Mesodermal cell (in vitro differentiated cells): ENCODE data around the gene CLDN14.

ENCODE experiments used
- H3K27ac ChIP-seq: 2 replicates; pipeline ENCODE4 v1.7.0; 2013; ENCODE audit warnings: mild to moderate bottlenecking, low read depth, low read length, moderate library complexity; ENCODE audit not compliant: severe bottlenecking
- H3K36me3 ChIP-seq: 2 replicates; pipeline ENCODE4 v1.7.1; 2013; ENCODE audit warnings: mild to moderate bottlenecking, low read length, moderate library complexity; ENCODE audit not compliant: control insufficient read depth, insufficient read depth
- H3K4me1 ChIP-seq: one replicate; pipeline ENCODE4 v1.7.1; 2013; ENCODE audit warnings: mild to moderate bottlenecking, low read length; ENCODE audit not compliant: insufficient read depth, control insufficient read depth, poor library complexity, severe bottlenecking
- H3K4me3 ChIP-seq: 2 replicates; pipeline ENCODE4 v1.7.0; 2013; ENCODE audit warnings: low read length, control low read depth, mild to moderate bottlenecking; ENCODE audit not compliant: insufficient read depth, poor library complexity, severe bottlenecking; ENCODE audit errors: extremely low read depth
- H3K9me3 ChIP-seq: 2 replicates; pipeline ENCODE4 v1.7.1; 2013; ENCODE audit warnings: mild to moderate bottlenecking, low read length, moderate library complexity; ENCODE audit not compliant: control insufficient read depth
- WGBS, 2 experiments: methylation state at CpG; one replicate each; pipeline ENCODE4 v1.1.5; 2013; ENCODE audit warnings: missing lambda C conversion rate in 2 of 2; ENCODE audit not compliant: insufficient coverage in 2 of 2; 5-methylcytosine and 5-hydroxymethylcytosine counted together

The CLDN14 gene

DNA sequence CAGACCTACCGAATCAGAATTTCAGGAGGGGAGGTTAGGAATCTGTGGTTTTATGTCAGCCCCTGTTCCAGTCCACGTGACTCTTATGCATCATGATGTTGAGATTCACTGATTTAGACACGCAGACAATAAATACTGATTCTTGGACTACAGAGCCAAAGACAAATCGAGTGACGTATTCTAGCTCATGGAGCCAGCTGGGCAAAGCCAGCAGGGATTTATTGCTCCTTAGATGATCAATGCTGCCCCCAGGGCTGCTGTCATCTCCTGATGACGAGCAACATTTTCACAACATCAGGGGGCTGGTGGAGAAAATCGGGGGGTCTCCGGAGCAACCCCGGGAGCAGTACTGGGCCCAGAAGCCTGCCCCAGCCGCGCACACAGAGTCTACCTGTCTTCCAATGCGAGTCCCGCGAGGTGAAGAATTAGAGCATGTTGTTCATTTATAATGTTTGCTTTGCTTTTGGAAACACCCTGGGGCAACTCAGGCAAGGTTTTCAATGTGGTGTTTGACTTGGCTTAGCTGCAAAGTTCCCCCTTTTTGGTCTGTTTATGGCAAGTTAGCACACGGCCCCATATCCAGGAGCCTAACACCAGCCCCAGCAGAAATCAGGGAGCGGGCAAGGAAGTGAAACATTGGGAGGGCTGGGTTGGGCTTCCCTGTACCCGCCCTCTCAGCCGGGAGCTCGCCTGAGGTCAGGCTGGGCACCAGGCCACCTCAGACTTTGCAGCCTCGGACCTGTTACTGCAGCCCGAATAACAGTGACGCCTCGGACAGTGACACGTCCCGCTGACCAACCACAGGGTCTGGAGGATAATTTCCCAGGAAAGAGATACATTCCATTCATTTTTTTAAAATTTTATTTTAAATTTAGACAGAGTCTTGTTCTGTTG, 19.9 kb upstream of the CLDN14 start:
- H3K9me3 ChIP-seq, result no peaks in the 10 kb centered on the region
- H3K36me3 ChIP-seq, result no peaks in the 10 kb centered on the region
- H3K4me1 ChIP-seq, result no peaks in the 10 kb centered on the region
- WGBS, 2 experiments, result 90 to 91% methylated on average over 18 of the region's 25 CpGs
- H3K4me3 ChIP-seq, result no peak overlapping the region
- H3K27ac ChIP-seq, result no peak overlapping the region

DNA sequence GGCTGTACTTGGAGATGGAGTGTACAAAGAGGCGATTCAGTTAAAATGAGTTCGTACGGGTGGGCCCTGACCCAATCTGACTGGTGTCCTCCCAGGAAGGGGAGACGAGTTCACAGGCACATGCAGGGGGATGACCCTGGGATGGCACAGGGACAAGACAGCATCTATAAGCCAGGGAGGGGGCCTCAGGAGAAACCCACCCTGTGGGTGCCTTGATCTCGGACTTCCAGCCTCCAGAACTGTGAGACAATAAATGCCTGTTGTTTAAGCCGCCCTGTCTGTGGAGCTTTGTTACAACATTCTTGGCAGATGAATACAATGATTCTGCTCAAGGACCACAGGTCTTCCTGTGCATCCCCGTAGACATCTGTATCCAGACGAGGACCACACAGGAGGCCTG, 14.6 kb upstream of the CLDN14 start:
- Histone ChIP-seq H3K4me3 (no peak overlapping the region), H3K9me3 (peaks cover 6% of the 10 kb centered on the region), H3K27ac (no peak overlapping the region), H3K36me3 (no peaks in the 10 kb centered on the region), H3K4me1 (no peaks in the 10 kb centered on the region)
- WGBS, 2 experiments, result 95 to 97% methylated on average over 6 to 8 of the region's 8 CpGs

DNA sequence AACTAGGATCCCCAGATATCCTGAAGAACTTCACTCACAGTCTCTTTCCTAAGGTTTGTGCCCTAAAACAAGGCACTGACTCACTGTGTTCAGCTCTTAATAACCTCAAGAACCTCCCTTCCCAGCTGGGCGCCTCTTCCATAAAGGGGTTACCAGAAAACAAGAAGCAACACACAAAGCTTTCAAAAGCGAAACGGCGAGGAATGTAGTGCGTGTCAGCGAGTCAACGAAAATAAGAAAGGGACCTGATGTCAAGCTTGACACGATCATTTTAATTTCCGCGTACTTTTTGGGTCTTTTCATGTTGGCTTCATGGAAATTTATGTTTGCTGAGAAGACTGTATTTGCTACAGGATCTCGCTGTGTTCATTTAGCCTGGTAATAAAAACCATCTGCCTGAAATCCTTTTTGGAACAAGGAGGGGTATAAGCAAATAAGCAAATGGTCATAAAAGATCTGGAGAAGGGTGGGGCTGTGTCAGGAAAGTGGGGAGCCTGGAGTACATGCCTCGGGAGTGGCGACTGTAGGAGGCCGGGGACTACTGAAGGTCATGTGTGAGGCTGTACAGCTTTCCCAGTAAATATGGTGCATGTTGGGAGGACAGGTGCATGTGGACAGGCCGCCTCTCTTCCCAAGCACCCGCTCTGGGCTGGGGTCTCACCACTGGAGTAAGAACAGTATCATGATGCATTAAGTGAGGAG, 11.4 kb upstream of the CLDN14 start:
- Histone ChIP-seq H3K4me3 (no peak overlapping the region), H3K27ac (no peak overlapping the region), H3K4me1 (no peaks in the 10 kb centered on the region), H3K36me3 (no peaks in the 10 kb centered on the region), H3K9me3 (peaks cover 6% of the 10 kb centered on the region)
- WGBS, 2 experiments, result 86% methylated on average over 15 to 16 of the region's 16 CpGs

DNA sequence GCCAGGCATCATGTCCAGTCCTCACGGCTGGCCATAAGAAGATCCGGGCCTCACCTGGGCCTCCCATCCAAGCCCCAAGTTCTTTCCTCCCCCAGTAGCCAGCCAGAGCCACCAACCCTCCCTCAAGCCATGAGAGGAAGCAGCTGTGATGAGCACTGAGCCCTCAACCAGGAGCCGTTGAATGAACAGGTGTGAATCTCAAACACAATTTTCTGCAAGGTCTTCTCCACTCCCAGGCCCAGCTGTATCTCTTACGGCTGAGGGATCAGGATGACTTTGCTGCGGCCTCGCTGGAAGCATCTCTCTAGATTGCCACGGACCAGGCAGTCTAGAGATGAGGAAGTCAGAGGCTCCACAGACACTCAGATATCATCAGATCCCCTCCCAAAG, 9.8 kb upstream of the CLDN14 start:
- H3K4me1 ChIP-seq, result no peaks in the 10 kb centered on the region
- no peak overlapping the region for H3K27ac ChIP-seq
- no peak overlapping the region for H3K4me3 ChIP-seq
- H3K36me3 ChIP-seq, result no peaks in the 10 kb centered on the region
- WGBS, 2 experiments, result 94 to 95% methylated on average over 2 to 4 of the region's 7 CpGs
- peaks cover 6% of the 10 kb centered on the region for H3K9me3 ChIP-seq

DNA sequence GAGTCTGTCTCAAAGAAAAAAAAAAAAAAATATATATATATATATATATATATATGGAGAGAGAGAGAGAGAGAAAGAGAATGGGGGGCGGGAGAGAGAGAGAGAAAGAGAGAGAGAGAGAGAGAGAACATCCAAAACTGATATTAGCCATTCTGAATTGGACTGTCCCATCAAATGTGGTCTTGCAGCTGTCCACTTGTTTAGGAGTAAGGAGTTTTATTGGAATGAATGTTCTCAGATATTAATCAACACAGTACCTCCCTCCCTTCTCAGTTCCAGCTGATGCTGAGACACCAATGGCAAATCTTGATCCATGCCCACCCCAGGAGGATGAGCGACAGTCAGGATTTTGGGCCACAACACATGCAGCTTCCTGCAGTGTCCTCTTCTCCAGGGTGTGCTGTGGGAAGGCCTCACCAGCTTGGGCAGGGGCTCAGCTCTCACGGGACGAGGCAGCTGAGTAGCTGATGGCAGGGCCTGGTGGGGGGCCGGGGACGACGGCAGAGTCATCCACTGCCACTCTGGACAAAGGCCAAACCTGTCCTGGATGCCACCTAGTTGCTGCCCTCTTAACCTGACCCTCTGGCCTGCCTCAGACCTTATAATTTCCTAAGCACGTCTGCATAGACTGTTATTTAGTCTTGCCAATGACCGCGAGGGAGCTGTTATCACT, 9.3 kb upstream of the CLDN14 start:
- no peaks in the 10 kb centered on the region for H3K36me3 ChIP-seq
- H3K4me3 ChIP-seq, result no peak overlapping the region
- no peak overlapping the region for H3K27ac ChIP-seq
- 79 to 93% methylated on average over 7 to 9 of the region's 10 CpGs for WGBS, 2 experiments
- no peaks in the 10 kb centered on the region for H3K4me1 ChIP-seq
- peaks cover under 1% of the 10 kb centered on the region for H3K9me3 ChIP-seq

DNA sequence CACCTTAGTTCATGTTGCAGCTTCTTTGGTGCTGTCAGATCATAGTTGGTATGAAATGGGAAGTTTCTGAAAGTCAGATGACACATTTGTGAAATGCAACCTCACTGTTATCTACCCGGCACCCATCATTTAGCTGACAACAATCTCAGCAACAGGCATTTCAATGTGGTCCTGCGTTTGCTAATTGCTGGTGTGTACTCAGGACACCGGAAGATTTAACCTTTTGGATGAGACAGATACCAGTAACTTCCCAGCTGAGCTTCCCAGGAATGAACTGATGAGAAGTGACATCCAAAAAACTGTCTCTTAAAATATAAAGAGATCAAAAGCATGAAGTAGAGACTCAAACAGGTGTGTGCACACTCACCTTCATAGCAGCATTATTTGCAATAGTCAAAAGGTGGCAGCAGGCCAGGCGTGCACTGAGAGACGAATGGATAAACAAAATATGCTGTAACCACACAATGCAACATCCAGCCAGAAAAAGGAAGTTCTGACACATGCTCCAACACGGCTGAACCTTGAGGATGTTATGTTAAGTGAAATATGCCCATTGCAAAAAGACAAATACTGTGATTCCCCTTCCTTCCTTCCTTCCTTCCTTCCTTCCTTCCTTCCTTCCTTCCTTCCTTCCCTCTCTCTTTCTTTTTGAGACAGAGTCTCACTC, 7.9 kb upstream of the CLDN14 start:
- no peak overlapping the region for H3K27ac ChIP-seq
- H3K4me3 ChIP-seq, result no peak overlapping the region
- H3K4me1 ChIP-seq, result no peaks in the 10 kb centered on the region
- no peaks in the 10 kb centered on the region for H3K36me3 ChIP-seq
- WGBS, 2 experiments, result 80 to 100% methylated on average over 1 to 3 of the region's 6 CpGs
- H3K9me3 ChIP-seq, result no peaks in the 10 kb centered on the region

DNA sequence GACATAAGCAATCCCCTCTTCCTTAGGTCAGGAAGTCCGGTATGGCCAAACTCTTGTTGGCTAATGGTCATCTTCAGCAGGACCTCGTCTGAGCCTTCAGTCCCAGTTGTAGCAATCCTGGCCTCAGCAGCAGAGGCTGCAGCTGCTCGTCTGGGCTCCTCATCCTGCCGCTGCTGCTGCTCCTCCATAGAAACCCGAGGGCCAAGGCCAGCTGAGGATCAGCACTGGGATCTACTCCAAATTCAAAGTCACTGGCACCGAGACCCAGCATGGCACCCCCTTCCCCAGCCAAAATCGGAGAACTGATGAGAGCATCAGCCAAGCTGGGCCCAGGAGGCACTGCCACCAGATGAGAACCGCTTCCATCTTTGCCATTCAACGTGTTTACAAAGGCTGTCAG, 6.3 kb upstream of the CLDN14 start:
- 83 to 88% methylated on average over 8 to 9 of the region's 9 CpGs for WGBS, 2 experiments

DNA sequence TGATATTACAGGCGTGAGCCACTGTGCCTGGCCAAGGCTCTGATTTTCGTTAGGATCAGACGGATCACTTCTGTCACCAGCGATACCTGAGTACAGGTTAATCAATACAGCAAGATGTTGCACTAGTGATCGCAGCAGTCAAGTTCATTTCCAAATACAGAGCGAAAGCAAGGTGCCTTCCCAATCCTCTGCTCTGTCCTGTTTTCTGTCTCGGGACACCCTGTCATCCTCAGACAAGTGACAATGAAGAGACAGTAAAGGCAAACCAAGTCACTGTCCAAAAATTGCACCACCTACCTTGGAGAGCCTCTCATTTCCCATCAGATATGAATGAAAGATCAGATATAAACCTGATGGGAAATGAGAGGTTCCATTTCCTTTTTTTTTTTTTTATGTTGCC, 5.6 kb upstream of the CLDN14 start:
- Histone ChIP-seq H3K4me3 (no peak overlapping the region), H3K36me3 (no peaks in the 10 kb centered on the region), H3K4me1 (peaks cover 6% of the 10 kb centered on the region), H3K27ac (no peak overlapping the region), H3K9me3 (no peaks in the 10 kb centered on the region)
- 92 to 96% methylated on average over 7 of the region's 7 CpGs for WGBS, 2 experiments

More for the DNA sequence above, 6.3 kb upstream of the CLDN14 start:
- H3K27ac ChIP-seq, result no peak overlapping the region
- no peak overlapping the region for H3K4me3 ChIP-seq
- no peaks in the 10 kb centered on the region for H3K36me3 ChIP-seq
- H3K9me3 ChIP-seq, result no peaks in the 10 kb centered on the region
- no peaks in the 10 kb centered on the region for H3K4me1 ChIP-seq

DNA sequence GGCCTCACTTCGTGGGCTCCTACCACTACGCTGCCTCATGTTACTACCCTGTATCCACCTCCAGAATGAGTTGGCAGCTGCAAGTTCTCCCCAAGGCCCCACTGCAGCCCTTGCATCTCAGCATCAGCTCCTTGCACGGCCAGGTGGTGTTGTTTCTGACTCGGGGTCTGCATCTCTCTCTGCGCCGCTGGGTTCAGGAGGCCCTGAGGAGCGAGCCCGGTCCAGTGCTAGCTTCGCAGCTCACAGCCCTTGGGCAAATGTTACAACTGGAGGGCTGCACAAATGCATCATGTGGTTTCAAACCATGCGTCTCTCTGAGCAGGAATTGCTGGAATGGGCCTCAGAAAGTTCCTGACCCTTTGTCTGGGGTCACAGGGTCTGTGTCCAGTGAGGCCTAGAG, 3.2 kb upstream of the CLDN14 start:
- Histone ChIP-seq H3K9me3 (no peaks in the 10 kb centered on the region), H3K27ac (no peak overlapping the region), H3K36me3 (no peaks in the 10 kb centered on the region), H3K4me1 (peaks cover 29% of the 10 kb centered on the region), H3K4me3 (no peak overlapping the region)
- 89 to 91% methylated on average over 9 of the region's 10 CpGs for WGBS, 2 experiments

DNA sequence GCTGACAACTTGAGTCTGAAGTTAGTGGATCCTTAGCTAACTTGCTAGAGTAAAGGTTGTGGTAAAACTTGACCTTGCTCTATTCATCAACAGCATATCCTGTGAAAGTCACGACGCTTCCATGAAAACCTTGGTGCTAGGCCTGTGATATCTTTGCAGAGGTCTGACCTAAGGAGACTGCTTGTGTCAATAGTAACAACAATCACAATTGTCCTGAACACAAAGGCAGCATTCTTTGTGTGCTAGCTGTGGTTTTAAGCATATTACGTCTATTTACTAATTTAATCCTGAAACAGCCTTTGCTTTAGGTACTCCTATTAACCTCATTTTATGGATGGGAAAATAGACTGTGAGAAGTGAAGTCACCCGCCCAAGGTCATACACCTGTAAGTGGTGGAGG, 2.8 kb upstream of the CLDN14 start:
- Histone ChIP-seq H3K27ac (no peak overlapping the region), H3K36me3 (no peaks in the 10 kb centered on the region), H3K9me3 (no peaks in the 10 kb centered on the region), H3K4me3 (no peak overlapping the region), H3K4me1 (peaks cover 32% of the 10 kb centered on the region)
- 96% methylated on average over 3 of the region's 4 CpGs; no CpG with 5 or more reads in 1 of the 2 experiments for WGBS, 2 experiments
